ENCODE data around the gene IFNA6.

IFNA6 gene

GRCh38 chr9:21316032-21316842 is 34.5 kb downstream of the IFNA6 start:
- no peak for TF ChIP-seq CTCF (IDR thresholded peaks at IDR 0.05; ENCODE audit: low read depth, low read length)
- DNase-seq (ENCODE audit: low read depth in 2 of 2) = no peak
- H3K4me3 ChIP-seq (replicated peaks in 1 of 2; ENCODE audit: low read depth in 2 of 2, low read length in 2 of 2) = no peak overlapping the region

- DNase-seq (ENCODE audit: low read depth in 2 of 2) = no peak
- TF ChIP-seq CTCF (IDR thresholded peaks at IDR 0.05; ENCODE audit: low read depth, low read length) = no peak
- no peak overlapping the region for H3K4me3 ChIP-seq (replicated peaks in 1 of 2; ENCODE audit: low read depth in 2 of 2, low read length in 2 of 2)
Measured at GRCh38 chr9:21314152-21314551, 36.5 kb downstream of the IFNA6 start.

GRCh38 chr9:21311889-21312288 is 38.8 kb downstream of the IFNA6 start:
- TF ChIP-seq CTCF (IDR thresholded peaks at IDR 0.05; ENCODE audit: low read depth, low read length) = no peak
- H3K4me3 ChIP-seq (replicated peaks in 1 of 2; ENCODE audit: low read depth in 2 of 2, low read length in 2 of 2) = no peak overlapping the region
- no peak for DNase-seq (ENCODE audit: low read depth in 2 of 2)

GRCh38 chr9:21305213-21305612 is 45.5 kb downstream of the IFNA6 start, which contains the start of gene IFNA5:
IFNA5 (minus strand) TSS chr9:21305313; CDS start chr9:21305256, 57 bp downstream.
- H3K4me3 ChIP-seq (replicated peaks in 1 of 2; ENCODE audit: low read depth in 2 of 2, low read length in 2 of 2) = no peak within 1 kb of the TSS
- DNase-seq (ENCODE audit: low read depth in 2 of 2) = no peak
- TF ChIP-seq CTCF (IDR thresholded peaks at IDR 0.05; ENCODE audit: low read depth, low read length) = no peak
